Cardiac muscle cell (in vitro differentiated cells and primary cell): ENCODE data around the gene C19orf47. TPM values are rescaled to one million over a fixed set of nuclear protein-coding genes. Genes with fewer than 3 reads are reported as not detected.

Source experiments
- DNase-seq, 2 donors: peaks; one replicate each; pipeline versions ENCODE4 v3.0.0 to v3.0.0-alpha.2; 2010 to 2017; ENCODE audit warnings: low read depth in 1 of 2, low spot score in 1 of 2
- H3K27ac ChIP-seq: fragments of 200-600 bp; sonication (generic); 2 replicates; pipeline ENCODE4 v1.5.1; 2016
- H3K27me3 ChIP-seq: fragments of 200-600 bp; sonication (generic); 2 replicates; pipeline ENCODE4 v1.6.0; 2016; ENCODE audit warnings: control low read depth
- H3K36me3 ChIP-seq: fragments of 200-600 bp; sonication (generic); 2 replicates; pipeline ENCODE4 v1.5.1; 2016; ENCODE audit warnings: control low read depth
- H3K4me1 ChIP-seq: fragments of 200-600 bp; sonication (generic); 2 replicates; pipeline ENCODE4 v1.8.1; 2017; ENCODE audit warnings: low read depth, mild to moderate bottlenecking, mixed run types
- H3K4me3 ChIP-seq: fragments of 200-600 bp; sonication (generic); 2 replicates; pipeline ENCODE4 v1.5.1; 2016; ENCODE audit warnings: mild to moderate bottlenecking
- H3K9me3 ChIP-seq: fragments of 200-600 bp; sonication (generic); 2 replicates; pipeline ENCODE4 v1.5.1; 2017; ENCODE audit warnings: low read depth, mild to moderate bottlenecking, control low read depth
- polyA plus RNA-seq: library from polyadenylated mRNA; unstranded; fragments of >200 nt; fragmentation: Nextera tagmentation; extraction: Ambion mirVana; gene quantifications from 2 replicates; pipeline ENCODE4 v1.2.1, GENCODE V29; 2016
- total RNA-seq: library from RNA; depleted of rRNA; stranded (reverse); fragments of >200 nt; gene quantifications from 2 replicates; pipeline ENCODE4 v1.2.3, GENCODE V29; 2016
- TF ChIP-seq, protein P1 (sequence below): IDR thresholded peaks from 2 replicates; pipeline ENCODE4 v1.5.1; 2012; ENCODE audit warnings: low read depth, mild to moderate bottlenecking, low read length

The C19orf47 gene
- total and polyA plus RNA-seq, 2 experiments from 2014 or later: 16.4 to 20.3 TPM

DNA sequence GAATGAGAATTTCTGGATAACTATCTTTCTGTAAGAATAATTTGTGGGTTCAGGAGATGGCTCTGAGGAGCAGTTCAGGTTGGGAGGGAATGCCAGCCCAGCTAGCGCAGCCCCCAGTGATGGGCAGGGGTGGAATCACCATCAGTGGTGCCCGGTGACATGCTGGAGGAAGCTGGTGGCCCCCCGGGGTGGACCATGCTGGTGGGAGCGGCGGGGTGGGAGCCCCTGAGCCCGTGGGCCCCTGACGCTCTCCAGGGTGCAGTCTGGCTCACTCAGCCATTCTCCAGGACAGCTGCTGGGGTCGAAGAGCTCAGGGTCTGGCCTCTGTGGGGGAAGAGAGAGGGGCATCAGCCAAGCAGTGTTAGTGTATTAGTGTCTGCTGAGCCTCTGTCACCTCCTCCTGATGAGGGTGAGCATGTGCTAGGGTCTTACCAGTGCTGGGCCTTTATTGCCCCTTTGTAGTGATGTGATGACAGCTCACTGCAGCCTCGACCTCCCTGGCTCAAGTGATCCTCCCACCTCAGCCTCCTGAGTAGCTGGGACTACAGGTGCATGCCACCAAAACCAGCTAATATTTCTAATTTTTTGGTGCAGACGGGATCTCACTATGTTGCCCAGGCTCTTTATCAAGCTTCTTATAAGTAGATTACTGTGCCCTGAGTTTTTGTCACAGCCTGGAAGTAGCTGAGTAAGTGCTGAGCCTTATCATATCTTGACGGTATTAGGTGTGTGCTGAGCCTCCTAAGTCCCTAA lies 31.4 kb upstream of the C19orf47 start:
- Histone ChIP-seq H3K36me3 (peaks cover 17% of the 10 kb centered on the region), H3K27me3 (no peaks in the 10 kb centered on the region), H3K4me1 (no peaks in the 10 kb centered on the region), H3K9me3 (no peaks in the 10 kb centered on the region), H3K4me3 (no peak overlapping the region), H3K27ac (peak overlapping the region; percentile 62)
- no peak for DNase-seq
- TF ChIP-seq, protein P1, sequence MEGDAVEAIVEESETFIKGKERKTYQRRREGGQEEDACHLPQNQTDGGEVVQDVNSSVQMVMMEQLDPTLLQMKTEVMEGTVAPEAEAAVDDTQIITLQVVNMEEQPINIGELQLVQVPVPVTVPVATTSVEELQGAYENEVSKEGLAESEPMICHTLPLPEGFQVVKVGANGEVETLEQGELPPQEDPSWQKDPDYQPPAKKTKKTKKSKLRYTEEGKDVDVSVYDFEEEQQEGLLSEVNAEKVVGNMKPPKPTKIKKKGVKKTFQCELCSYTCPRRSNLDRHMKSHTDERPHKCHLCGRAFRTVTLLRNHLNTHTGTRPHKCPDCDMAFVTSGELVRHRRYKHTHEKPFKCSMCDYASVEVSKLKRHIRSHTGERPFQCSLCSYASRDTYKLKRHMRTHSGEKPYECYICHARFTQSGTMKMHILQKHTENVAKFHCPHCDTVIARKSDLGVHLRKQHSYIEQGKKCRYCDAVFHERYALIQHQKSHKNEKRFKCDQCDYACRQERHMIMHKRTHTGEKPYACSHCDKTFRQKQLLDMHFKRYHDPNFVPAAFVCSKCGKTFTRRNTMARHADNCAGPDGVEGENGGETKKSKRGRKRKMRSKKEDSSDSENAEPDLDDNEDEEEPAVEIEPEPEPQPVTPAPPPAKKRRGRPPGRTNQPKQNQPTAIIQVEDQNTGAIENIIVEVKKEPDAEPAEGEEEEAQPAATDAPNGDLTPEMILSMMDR: no peak

DNA sequence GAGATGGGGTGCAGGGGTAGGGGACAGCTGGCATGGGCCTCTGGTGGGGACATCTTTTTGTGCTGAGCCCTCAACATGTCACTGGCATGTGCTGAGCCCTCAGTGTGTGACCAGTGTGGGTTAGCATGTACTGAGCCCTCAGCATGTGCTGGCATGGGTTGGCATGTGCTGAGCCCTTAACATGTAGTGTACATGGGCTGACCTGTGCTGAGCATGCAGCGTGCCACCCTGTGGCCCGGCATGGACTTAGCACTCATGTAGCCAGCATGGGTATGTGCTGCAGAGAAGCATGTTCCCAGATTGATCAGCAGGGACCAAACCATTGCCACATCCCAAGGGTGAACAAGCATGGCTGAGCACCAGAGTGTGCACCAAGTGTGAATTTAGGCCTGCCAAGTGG lies 30.3 kb upstream of the C19orf47 start:
- H3K9me3 ChIP-seq: no peaks in the 10 kb centered on the region
- no peaks in the 10 kb centered on the region for H3K27me3 ChIP-seq
- H3K36me3 ChIP-seq: peaks cover 25% of the 10 kb centered on the region
- H3K27ac ChIP-seq: peak overlapping the region; percentile 62
- no peaks in the 10 kb centered on the region for H3K4me1 ChIP-seq
- TF ChIP-seq, protein P1: no peak
- no peak overlapping the region for H3K4me3 ChIP-seq
- no peak for DNase-seq

DNA sequence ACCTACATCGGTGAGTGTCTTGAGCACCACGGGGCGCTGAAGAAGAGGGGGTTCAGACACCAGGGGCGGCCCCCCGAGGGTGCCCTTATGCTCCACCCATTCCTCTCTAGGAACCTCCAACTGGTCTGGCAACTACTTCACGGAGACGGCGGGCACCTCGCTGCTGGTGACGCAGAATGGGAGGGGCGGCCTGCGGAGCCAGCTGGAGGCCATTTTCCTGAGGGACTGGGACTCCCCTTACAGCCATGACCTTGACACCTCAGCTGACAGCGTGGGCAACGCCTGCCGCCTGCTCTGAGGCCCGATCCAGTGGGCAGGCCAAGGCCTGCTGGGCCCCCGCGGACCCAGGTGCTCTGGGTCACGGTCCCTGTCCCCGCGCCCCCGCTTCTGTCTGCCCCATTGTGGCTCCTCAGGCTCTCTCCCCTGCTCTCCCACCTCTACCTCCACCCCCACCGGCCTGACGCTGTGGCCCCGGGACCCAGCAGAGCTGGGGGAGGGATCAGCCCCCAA lies 29.7 kb upstream of the C19orf47 start:
- Histone ChIP-seq H3K9me3 (no peaks in the 10 kb centered on the region), H3K4me1 (no peaks in the 10 kb centered on the region), H3K36me3 (peaks cover 29% of the 10 kb centered on the region), H3K27me3 (no peaks in the 10 kb centered on the region), H3K4me3 (no peak overlapping the region), H3K27ac (no peak overlapping the region)
- no peak for DNase-seq
- TF ChIP-seq, protein P1: no peak

DNA sequence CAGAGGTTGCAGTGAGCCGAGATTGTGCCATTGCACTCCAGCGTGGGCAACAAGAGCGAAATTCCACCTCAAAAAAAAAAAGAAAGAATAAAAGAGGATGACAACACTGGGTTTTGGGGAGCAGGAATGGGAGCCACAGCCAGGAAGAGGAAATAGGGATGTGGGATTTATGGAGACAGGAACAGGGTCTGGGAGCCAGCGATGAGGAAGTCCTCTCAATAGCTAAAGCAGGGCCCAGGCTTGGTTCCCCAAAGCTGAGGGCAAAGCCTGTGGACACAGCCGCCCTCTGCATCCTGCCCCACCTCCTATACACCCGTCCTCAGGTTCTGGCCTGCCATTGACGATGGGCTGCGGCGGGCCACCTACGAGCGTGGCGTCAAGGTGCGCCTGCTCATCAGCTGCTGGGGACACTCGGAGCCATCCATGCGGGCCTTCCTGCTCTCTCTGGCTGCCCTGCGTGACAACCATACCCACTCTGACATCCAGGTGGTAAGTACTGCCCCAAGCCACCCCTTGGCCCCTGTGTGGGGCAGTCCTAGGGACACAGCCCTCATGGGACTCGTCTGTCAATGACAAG lies 28.2 kb upstream of the C19orf47 start:
- H3K9me3 ChIP-seq: no peaks in the 10 kb centered on the region
- peaks cover 43% of the 10 kb centered on the region for H3K36me3 ChIP-seq
- DNase-seq: no peak
- H3K27ac ChIP-seq: no peak overlapping the region
- no peaks in the 10 kb centered on the region for H3K4me1 ChIP-seq
- TF ChIP-seq, protein P1: no peak
- H3K4me3 ChIP-seq: no peak overlapping the region
- no peaks in the 10 kb centered on the region for H3K27me3 ChIP-seq

DNA sequence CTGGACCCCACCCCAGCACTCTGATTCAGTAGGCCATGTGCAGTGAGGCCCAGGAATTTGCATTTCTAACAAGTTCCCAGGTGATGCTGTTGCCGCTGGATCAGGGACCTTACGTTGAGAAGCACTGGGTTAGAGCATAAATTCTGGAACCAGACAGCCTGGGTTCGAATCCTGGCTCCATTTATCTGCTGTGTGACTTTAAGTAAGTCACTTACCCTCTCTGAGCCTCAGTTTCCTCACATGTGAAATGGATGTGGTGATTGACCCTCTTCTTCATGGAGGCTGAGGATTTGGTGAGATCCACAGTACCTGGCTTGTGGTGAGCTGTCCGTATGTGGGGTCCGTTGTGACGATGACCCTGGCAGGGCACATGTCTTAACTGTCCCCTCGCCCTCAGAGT lies 25.9 kb upstream of the C19orf47 start:
- Histone ChIP-seq H3K36me3 (peaks cover 61% of the 10 kb centered on the region), H3K9me3 (no peaks in the 10 kb centered on the region), H3K4me1 (no peaks in the 10 kb centered on the region), H3K27ac (no peak overlapping the region), H3K4me3 (no peak overlapping the region), H3K27me3 (no peaks in the 10 kb centered on the region)
- TF ChIP-seq, protein P1: no peak
- no peak for DNase-seq
